HEK293 (cell line): ENCODE data around the gene SMAD7.

Source experiments
- ATF2 ChIP-seq: fragments of 450-650 bp; formaldehyde crosslinking; IDR thresholded peaks from 2 replicates; pipeline ENCODE4 v1.5.1; 2016; ENCODE audit warnings: missing biosample characterization, missing genetic modification characterization, low read depth
- BCL11A ChIP-seq: fragments of 450-650 bp; formaldehyde crosslinking; IDR thresholded peaks from 2 replicates; pipeline ENCODE4 v1.5.1; 2016; ENCODE audit warnings: low read depth, missing biosample characterization, missing genetic modification characterization
- GLI2 ChIP-seq: fragments of 450-650 bp; formaldehyde crosslinking; IDR thresholded peaks from 2 replicates; pipeline ENCODE4; 2017; ENCODE audit warnings: missing biosample characterization, missing genetic modification characterization, low read depth, borderline replicate concordance
- GLIS1 ChIP-seq: fragments of 450-650 bp; formaldehyde crosslinking; IDR thresholded peaks from 2 replicates; pipeline ENCODE4 v1.5.1; 2016; ENCODE audit warnings: missing biosample characterization, missing genetic modification characterization
- HOXC10 ChIP-seq: sonication (generic); formaldehyde crosslinking; IDR thresholded peaks from 2 replicates; pipeline ENCODE4 v1.8.1; 2023; ENCODE audit warnings: mild to moderate bottlenecking, missing genetic modification reagents
- IKZF3 ChIP-seq: fragments of 450-650 bp; IDR thresholded peaks from 2 replicates; pipeline ENCODE4 v1.5.0; 2018; ENCODE audit warnings: missing biosample characterization, mild to moderate bottlenecking, missing genetic modification characterization, moderate library complexity
- KLF1 ChIP-seq: fragments of 450-650 bp; formaldehyde crosslinking; IDR thresholded peaks from 2 replicates; pipeline ENCODE4 v1.5.1; 2016; ENCODE audit warnings: missing biosample characterization, missing genetic modification characterization
- KLF10 ChIP-seq: fragments of 450-650 bp; IDR thresholded peaks from 2 replicates; pipeline ENCODE4 v1.5.1; 2018; ENCODE audit warnings: missing biosample characterization, mild to moderate bottlenecking, missing genetic modification characterization
- KLF17 ChIP-seq: fragments of 450-650 bp; formaldehyde crosslinking; IDR thresholded peaks from 2 replicates; pipeline ENCODE4 v1.5.1; 2016; ENCODE audit warnings: missing biosample characterization, missing genetic modification characterization
- SP7 ChIP-seq: fragments of 450-650 bp; formaldehyde crosslinking; IDR thresholded peaks from 2 replicates; pipeline ENCODE4 v1.5.1; 2016; ENCODE audit warnings: missing biosample characterization, missing genetic modification characterization
- TCF7L2 ChIP-seq: IDR thresholded peaks from 2 replicates; pipeline ENCODE4 v1.6.1; 2011; ENCODE audit warnings: low read depth, mild to moderate bottlenecking, inconsistent platforms, low read length, moderate library complexity, borderline replicate concordance
- WT1 ChIP-seq: fragments of 450-650 bp; formaldehyde crosslinking; IDR thresholded peaks from 2 replicates; pipeline ENCODE4 v1.5.1; 2016; ENCODE audit warnings: missing biosample characterization, missing genetic modification characterization
- ZBTB1 ChIP-seq: fragments of 450-650 bp; formaldehyde crosslinking; IDR thresholded peaks from 2 replicates; pipeline ENCODE4 v1.5.1; 2016; ENCODE audit warnings: missing biosample characterization, missing genetic modification characterization
- ZBTB21 ChIP-seq: fragments of 450-650 bp; formaldehyde crosslinking; IDR thresholded peaks from 2 replicates; pipeline ENCODE4 v1.5.1; 2017; ENCODE audit warnings: missing biosample characterization, missing genetic modification characterization
- ZBTB44 ChIP-seq: fragments of 450-650 bp; IDR thresholded peaks from 2 replicates; pipeline ENCODE4 v1.5.1; 2018; ENCODE audit warnings: missing biosample characterization, mild to moderate bottlenecking, missing genetic modification characterization
- ZBTB7A ChIP-seq: fragments of 450-650 bp; formaldehyde crosslinking; IDR thresholded peaks from 2 replicates; pipeline ENCODE4 v1.5.1; 2016; ENCODE audit warnings: low read depth, missing biosample characterization, missing genetic modification characterization
- ZIC2 ChIP-seq: fragments of 450-650 bp; formaldehyde crosslinking; IDR thresholded peaks from 2 replicates; pipeline ENCODE4 v1.5.1; 2016; ENCODE audit warnings: missing biosample characterization, missing genetic modification characterization
- ZNF324 ChIP-seq: fragments of 450-650 bp; formaldehyde crosslinking; IDR thresholded peaks from 2 replicates; pipeline ENCODE4 v1.5.1; 2016; ENCODE audit warnings: missing biosample characterization, missing genetic modification characterization
- ZNF37A ChIP-seq: fragments of 450-650 bp; IDR thresholded peaks from 2 replicates; pipeline ENCODE4 v1.5.1; 2018; ENCODE audit warnings: missing biosample characterization, missing genetic modification characterization
- ZNF394 ChIP-seq: fragments of 450-650 bp; formaldehyde crosslinking; IDR thresholded peaks from 2 replicates; pipeline ENCODE4 v1.5.1; 2016; ENCODE audit warnings: missing biosample characterization, missing genetic modification characterization, mild to moderate bottlenecking, moderate library complexity, borderline replicate concordance
- ZNF398 ChIP-seq: fragments of 450-650 bp; formaldehyde crosslinking; IDR thresholded peaks from 2 replicates; pipeline ENCODE4 v1.5.1; 2017; ENCODE audit warnings: missing biosample characterization, missing genetic modification characterization
- ZNF548 ChIP-seq: fragments of 450-650 bp; formaldehyde crosslinking; IDR thresholded peaks from 2 replicates; pipeline ENCODE4 v1.5.1; 2016; ENCODE audit warnings: missing biosample characterization, missing genetic modification characterization
- ZNF555 ChIP-seq: fragments of 450-650 bp; formaldehyde crosslinking; conservative IDR thresholded peaks from 2 replicates; pipeline ENCODE4 v1.5.1; 2017; ENCODE audit warnings: missing biosample characterization, mild to moderate bottlenecking, missing genetic modification characterization, inconsistent platforms
- ZNF610 ChIP-seq: fragments of 450-650 bp; formaldehyde crosslinking; IDR thresholded peaks from 2 replicates; pipeline ENCODE4 v1.5.1; 2016; ENCODE audit warnings: missing biosample characterization, missing genetic modification characterization, borderline replicate concordance
- ZNF621 ChIP-seq: fragments of 450-650 bp; formaldehyde crosslinking; IDR thresholded peaks from 2 replicates; pipeline ENCODE4 v1.5.1; 2017; ENCODE audit warnings: missing biosample characterization, missing genetic modification characterization
- ZNF623 ChIP-seq: fragments of 450-650 bp; formaldehyde crosslinking; IDR thresholded peaks from 2 replicates; pipeline ENCODE4 v1.5.1; 2016; ENCODE audit warnings: missing biosample characterization, missing genetic modification characterization
- ZNF629 ChIP-seq: fragments of 450-650 bp; formaldehyde crosslinking; IDR thresholded peaks from 2 replicates; pipeline ENCODE4 v1.5.1; 2017; ENCODE audit warnings: missing biosample characterization, missing genetic modification characterization
- ZSCAN30 ChIP-seq: fragments of 450-650 bp; IDR thresholded peaks from 2 replicates; pipeline ENCODE4 v1.5.1; 2018; ENCODE audit warnings: missing biosample characterization, mild to moderate bottlenecking, missing genetic modification characterization, moderate library complexity
- ZXDB ChIP-seq: fragments of 450-650 bp; formaldehyde crosslinking; IDR thresholded peaks from 2 replicates; pipeline ENCODE4 v1.5.1; 2016; ENCODE audit warnings: missing biosample characterization, missing genetic modification characterization
- TF ChIP-seq, protein P1 (sequence below): fragments of 450-650 bp; formaldehyde crosslinking; IDR thresholded peaks from 2 replicates; pipeline ENCODE4 v1.5.1; 2016; ENCODE audit warnings: missing biosample characterization, missing genetic modification characterization

Gene SMAD7

DNA sequence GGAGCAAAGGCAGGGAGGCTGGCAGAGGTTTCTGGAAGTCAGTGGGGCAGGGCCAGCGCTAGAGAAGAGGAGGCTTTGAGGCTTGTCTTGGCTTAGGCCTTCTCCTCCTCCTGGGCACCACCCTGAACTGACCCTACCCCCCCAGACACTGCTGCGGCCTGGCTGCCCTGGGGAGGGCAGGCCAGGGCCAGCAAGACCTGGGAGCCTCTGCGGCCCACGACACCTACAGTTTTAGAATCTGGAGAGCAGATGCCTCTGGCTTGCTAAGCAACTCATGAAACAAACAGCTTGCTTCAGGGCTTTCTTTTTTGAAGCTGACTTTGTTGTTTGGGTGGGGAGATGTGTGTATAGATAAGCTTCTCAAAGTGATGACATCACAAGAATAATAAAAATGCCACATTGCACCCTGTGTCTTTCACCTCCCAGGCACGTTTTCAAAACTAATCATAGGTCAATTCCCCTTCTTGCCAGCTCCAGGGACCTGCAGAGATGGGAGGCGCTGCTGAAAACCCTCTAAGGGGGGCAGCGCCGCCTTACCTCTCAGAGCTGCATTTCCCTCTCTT, 46.2 kb upstream of the SMAD7 start (continued):
- TF ChIP-seq, protein P1, sequence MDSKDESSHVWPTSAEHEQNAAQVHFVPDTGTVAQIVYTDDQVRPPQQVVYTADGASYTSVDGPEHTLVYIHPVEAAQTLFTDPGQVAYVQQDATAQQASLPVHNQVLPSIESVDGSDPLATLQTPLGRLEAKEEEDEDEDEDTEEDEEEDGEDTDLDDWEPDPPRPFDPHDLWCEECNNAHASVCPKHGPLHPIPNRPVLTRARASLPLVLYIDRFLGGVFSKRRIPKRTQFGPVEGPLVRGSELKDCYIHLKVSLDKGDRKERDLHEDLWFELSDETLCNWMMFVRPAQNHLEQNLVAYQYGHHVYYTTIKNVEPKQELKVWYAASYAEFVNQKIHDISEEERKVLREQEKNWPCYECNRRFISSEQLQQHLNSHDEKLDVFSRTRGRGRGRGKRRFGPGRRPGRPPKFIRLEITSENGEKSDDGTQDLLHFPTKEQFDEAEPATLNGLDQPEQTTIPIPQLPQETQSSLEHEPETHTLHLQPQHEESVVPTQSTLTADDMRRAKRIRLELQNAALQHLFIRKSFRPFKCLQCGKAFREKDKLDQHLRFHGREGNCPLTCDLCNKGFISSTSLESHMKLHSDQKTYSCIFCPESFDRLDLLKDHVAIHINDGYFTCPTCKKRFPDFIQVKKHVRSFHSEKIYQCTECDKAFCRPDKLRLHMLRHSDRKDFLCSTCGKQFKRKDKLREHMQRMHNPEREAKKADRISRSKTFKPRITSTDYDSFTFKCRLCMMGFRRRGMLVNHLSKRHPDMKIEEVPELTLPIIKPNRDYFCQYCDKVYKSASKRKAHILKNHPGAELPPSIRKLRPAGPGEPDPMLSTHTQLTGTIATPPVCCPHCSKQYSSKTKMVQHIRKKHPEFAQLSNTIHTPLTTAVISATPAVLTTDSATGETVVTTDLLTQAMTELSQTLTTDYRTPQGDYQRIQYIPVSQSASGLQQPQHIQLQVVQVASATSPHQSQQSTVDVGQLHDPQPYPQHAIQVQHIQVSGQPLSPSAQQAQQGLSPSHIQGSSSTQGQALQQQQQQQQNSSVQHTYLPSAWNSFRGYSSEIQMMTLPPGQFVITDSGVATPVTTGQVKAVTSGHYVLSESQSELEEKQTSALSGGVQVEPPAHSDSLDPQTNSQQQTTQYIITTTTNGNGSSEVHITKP, result peak; percentile 5; the same call in 1 of the 2 replicates
- TF ChIP-seq KLF1 (tag by site-specific recombination) (peak; percentile 71), ZNF555 (tag by site-specific recombination) (no peak), GLIS1 (tag by site-specific recombination) (peak; percentile 97), ZBTB44 (tag by site-specific recombination) (peak; percentile 31; the same call in 1 of the 2 replicates), HOXC10 (CRISPR knock-in tag) (no peak), WT1 (tag by site-specific recombination) (peak; percentile 75; the same call in 1 of the 2 replicates), GLI2 (tag by site-specific recombination) (no peak), ZNF398 (tag by site-specific recombination) (peak; percentile 62), KLF17 (peak; percentile 86), ZNF629 (peak; percentile 92), ZNF37A (tag by site-specific recombination) (no peak), ZBTB1 (tag by site-specific recombination) (no peak), ZSCAN30 (tag by site-specific recombination) (peak; percentile 62), ZNF324 (peak; percentile 62), ZIC2 (tag by site-specific recombination) (peak; percentile 81), ZNF394 (tag by site-specific recombination) (peak; percentile 41; the same call in 1 of the 2 replicates), TCF7L2 (peak; percentile 33; the same call in 1 of the 2 replicates), ZBTB21 (tag by site-specific recombination) (peak; percentile 83), ZXDB (tag by site-specific recombination) (peak; percentile 68; the same call in 1 of the 2 replicates), KLF10 (tag by site-specific recombination) (peak; percentile 77), SP7 (peak; percentile 97), ZNF621 (tag by site-specific recombination) (no peak), ZNF623 (tag by site-specific recombination) (0 out of 2 replicates have a peak, but pooled peaks have one; percentile 7), ZNF548 (tag by site-specific recombination) (no peak), ZNF610 (tag by site-specific recombination) (no peak), BCL11A (tag by site-specific recombination) (no peak), ATF2 (tag by site-specific recombination) (peak; percentile 93), ZBTB7A (tag by site-specific recombination) (no peak), IKZF3 (tag by site-specific recombination) (peak; percentile 77)
